A549 treated with GW870086 at 1 μM for 4 hours (cell line): ENCODE data around the gene HLA-DQB2. TPM values are rescaled to one million over a fixed set of nuclear protein-coding genes. Genes with fewer than 3 reads are reported as not detected.

Source experiments
- total RNA-seq: library from RNA; stranded (reverse); fragments of 200-300 nt; extraction: Qiagen RNA extraction; gene quantifications from 5 replicates; pipeline ENCODE4 v1.2.3, GENCODE V29; 2022; ENCODE audit warnings: low read depth

HLA-DQB2 gene
- not detected in 5 replicates for total RNA-seq

GRCh38 chr6:32763421-32763820 is at the start of gene HLA-DQB2:
TSS of gene HLA-DQB2 (minus strand) at chr6:32763532. CDS start at chr6:32763470, 62 bp downstream.

DNA sequence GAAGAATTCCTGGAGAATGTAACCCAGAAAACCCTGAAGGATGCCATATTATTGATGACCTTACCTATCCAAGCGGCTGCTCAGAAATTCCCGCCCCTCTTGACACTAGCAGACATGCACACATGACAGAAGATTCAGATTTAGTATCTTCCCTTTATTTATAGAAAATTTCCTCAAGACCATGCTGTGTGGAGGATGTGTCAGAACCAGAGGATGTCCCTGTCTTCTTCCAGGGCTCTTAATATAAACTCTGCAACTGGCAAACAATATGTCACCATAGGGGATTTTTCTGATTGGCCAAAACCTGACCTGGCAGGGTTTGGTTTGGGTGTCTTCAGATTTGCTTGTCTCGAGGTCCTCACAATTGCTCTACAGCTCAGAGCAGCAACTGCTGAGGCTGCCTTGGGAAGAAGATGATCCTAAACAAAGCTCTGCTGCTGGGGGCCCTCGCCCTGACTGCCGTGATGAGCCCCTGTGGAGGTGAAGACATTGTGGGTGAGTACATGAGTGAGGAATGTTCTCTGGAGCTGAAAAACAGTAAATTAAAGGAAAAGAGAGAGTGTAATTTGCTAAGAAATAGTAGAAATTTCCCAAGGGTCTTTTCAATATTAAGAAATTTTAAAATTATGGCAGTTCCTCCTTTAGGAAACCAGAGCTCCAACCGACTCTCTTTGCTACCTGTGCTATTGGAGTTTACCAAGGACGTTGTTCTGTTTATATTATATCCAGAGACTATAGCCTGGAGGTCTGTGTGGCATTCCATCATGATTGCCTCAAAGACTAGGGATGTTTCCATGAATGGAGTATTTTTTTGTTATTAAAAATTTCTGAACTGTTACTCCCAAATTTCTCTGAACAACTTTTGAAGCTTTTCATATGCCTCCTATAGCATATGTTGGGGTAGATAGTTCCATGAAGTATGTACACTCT is 22.0 kb downstream of the HLA-DQB2 start, which contains the start of gene HLA-DQA2:
TSS of gene HLA-DQA2 (plus strand) at position 361 of the 930 bp plus-strand sequence. CDS start at position 414, 53 bp downstream.

Other genes starting within 250 kb of the HLA-DQB2 start
- gene HLA-DRB5, start 233.2 kb downstream of the HLA-DQB2 start, total RNA-seq, result not detected in 5 replicates
- not detected in 5 replicates for gene HLA-DRB1, start 173.7 kb downstream of the HLA-DQB2 start, total RNA-seq
- gene HLA-DQA1, start 126.1 kb downstream of the HLA-DQB2 start, total RNA-seq, result not detected in 5 replicates
- gene HLA-DQB1, start 96.9 kb downstream of the HLA-DQB2 start, total RNA-seq, result not detected in 5 replicates
- gene HLA-DQA2, start 22.1 kb downstream of the HLA-DQB2 start, total RNA-seq, result not detected in 5 replicates
- gene HLA-DOB, start 53.5 kb upstream of the HLA-DQB2 start, total RNA-seq, result 0.18 to 0.36 TPM (median 0.30 TPM) in 4 of 5 replicates, not detected in the other
- 13.2 to 21.8 TPM (median 16.8 TPM) in 5 replicates for gene TAP2, start 75.2 kb upstream of the HLA-DQB2 start, total RNA-seq
- 18.2 to 24.9 TPM (median 19.5 TPM) in 5 replicates for gene PSMB8, start 80.5 kb upstream of the HLA-DQB2 start, total RNA-seq
- 34.1 to 42.0 TPM (median 39.9 TPM) in 5 replicates for gene TAP1, start 90.2 kb upstream of the HLA-DQB2 start, total RNA-seq
- gene PSMB9, start 90.7 kb upstream of the HLA-DQB2 start, total RNA-seq, result 15.8 to 26.0 TPM (median 18.9 TPM) in 5 replicates
- 1.1 to 2.3 TPM (median 1.4 TPM) in 5 replicates for gene HLA-DMB, start 177.5 kb upstream of the HLA-DQB2 start, total RNA-seq
- gene HLA-DMA, start 189.6 kb upstream of the HLA-DQB2 start, total RNA-seq, result 2.4 to 4.1 TPM (median 2.5 TPM) in 5 replicates
- gene BRD2, start 205.1 kb upstream of the HLA-DQB2 start, total RNA-seq, result 110 to 139 TPM (median 125 TPM) in 5 replicates
- gene HLA-DOA, start 246.1 kb upstream of the HLA-DQB2 start, total RNA-seq, result 0.03 to 0.14 TPM in 2 of 5 replicates, not detected in the others